ENCODE results near the gene SAT2. TPM values are rescaled to one million over a fixed set of nuclear protein-coding genes. Genes with fewer than 3 reads are reported as not detected.
"Not testable (repeated sequence)": the region's sequence is repeated elsewhere in the genome, so short reads cannot be mapped to it uniquely, and the experiment has no call there.

SAT2 gene
- total RNA-seq, 1 donor from 2014 or later, result 31.5 TPM

DNA sequence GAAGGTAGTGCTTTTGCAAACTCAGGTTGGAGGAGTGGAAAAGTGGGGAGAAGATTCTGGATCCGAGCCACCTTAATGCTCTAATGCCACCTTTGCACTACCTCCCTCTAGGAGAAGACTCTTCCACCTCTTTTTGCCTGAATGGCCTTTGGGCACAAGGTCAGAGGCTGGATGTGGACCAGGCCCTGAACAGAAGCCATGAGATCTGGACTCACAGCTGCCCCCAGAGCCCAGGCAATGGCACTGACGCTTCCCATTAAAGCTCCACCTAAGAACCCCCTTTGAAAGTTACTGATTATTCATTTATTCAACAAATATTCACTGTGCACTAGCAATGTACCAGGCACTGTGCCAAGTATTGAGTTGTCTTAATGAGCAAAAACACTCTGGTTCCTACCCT is 5.5 kb upstream of the SAT2 start:
- no peak for DNase-seq

DNA sequence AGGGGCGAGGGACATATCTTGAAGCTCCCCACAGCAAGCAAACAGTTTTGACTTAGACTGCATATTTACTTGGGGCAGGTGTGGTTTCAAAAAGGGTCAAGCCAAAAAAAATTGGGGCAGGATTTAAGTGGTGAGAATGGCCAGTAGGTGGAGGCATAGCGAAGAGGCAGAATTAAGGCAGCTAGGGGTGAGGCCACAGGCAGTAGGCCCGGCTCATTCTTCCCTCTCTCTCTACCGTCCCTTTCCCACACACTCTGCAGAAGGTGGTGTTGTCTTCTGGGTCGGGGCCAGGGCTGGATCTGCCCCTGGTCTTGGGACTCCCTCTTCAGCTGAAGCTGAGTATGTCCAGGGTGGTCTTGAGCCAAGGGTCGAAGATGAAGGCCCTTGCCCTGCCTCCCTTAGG is 4.9 kb upstream of the SAT2 start:
- DNase-seq, result peak; percentile 65

DNA sequence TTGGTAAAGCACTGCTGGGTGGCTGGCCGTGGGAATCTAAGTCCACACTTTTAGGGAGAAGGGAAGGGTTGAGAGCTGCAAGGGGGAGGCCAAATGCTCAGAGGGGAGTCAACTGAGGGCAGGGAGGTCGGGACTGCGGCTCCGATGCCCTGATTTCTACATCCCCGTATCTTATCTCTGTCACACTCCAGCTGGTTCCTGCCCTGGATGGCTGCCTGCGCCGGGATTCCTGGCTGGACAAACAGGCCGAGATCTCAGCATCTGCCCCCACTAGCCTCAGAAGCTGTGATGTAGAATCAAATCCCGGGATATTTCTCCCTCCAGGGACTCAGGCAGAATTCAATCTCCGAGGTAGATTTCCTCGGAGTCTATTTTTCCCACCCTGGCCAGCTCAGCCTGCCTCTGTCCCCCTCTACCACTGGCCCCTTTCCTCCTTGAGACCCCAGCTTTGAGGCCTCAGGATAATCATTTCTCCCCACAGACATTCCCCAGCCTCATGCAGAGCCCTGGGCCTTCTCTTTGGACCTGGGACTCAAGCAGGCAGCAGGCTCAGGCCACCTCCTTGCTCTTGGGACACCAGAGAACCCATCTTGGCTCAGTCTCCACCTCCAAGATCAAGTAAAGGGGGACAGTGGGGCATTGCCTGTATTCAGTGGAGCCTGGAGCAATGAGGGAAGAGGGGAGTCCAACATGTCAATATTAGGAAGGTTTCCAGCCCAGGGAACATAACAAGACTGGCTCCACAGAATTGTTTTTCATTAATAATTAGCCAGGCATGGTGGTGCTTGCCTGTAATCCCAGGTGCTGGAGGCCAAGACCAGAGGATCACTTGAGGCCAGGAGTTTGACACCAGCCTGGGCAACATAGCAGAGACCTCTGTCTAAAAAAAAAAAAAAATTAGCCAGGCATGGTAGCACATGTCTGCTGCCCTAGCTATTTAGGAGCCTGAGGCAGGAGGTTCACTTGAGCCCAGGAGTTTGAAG is 4.1 kb upstream of the SAT2 start:
- no peak for DNase-seq

DNA sequence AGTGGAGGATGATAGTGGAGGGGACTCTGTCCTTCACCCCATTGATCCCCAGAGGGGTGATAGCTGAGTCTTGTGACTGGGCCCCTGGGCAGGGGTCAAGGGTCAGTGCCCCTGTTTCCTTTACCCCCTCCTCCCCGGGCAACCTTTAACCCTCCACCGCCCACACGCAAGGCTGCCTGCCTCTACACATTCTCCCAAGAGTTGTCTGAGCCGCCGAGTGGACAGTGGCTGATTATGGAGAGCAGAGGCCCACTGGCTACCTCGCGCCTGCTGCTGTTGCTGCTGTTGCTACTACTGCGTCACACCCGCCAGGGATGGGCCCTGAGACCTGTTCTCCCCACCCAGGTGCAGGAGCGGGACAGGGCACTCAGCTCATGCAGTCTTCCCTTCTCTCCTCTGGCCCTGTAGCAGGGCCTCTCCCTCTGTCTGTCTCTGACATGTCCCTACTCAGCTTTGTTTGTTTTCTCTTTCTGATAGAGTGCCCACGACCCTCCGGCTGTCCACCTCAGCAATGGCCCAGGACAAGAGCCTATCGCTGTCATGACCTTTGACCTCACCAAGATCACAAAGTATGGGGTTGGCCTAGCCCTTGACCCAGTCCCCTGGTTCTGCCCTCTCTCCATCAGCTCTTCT is 2.4 kb upstream of the SAT2 start, which contains the start of gene SHBG:
Gene SHBG (plus strand): TSS at position 197 of the 633 bp plus-strand sequence. CDS start 38 bp downstream, at position 235.
- DNase-seq, result no peak

DNA sequence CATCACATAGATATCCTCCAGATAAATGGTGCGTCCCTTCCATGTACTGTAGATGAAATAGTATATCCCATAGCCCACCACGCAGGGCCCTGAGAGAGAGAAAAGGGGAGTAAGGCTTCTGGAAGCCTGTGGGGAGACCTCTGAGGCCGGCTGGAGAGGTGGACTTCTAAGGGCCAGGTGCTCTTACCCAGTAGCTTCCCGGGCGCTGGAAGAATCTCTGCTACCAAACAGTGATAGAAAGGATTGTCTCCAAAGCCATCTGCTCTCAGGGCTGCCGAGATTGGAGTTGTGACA is 718 bp downstream of the SAT2 start:
- DNase-seq, result no peak

DNA sequence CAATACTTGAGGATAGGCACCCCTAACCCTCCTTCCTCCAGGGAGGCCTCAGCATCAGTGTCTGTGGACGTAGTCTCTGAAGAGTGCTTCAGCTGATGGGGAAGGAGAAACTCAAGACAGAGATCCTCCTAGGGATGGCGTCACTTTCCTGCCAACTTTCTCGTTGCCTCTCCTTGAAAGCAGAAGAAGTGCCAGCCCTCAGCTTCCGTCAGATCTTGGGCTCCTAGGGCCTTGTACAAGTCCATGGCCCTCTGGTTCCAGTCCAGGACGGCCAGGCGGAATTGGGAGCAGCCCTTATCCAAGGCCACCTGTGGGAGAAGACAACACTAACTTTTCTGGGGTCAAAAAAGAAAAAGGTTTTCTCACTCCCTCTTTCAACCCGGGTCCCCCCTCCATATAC is 1.3 kb downstream of the SAT2 start:
- DNase-seq, result no peak

DNA sequence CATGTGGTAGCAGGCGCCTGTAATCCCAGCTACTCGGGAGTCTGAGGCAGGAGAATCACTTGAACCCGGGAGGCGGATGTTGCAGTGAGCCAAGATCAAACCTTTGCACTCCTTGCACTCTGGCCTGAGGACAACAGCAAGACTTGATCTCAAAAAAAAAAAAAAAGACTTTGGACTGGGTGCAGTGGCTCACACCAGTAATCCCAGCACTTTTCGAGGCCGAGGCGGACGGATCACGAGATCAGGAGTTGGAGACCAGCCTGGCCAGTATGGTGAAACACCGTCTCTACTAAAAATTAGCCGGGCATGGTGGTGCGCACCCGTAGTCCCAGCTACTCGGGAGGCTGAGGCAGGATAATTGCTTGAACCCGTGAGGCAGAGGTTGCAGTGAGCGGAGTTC is 1.9 kb downstream of the SAT2 start:
- DNase-seq, result not testable (repeated sequence)

DNA sequence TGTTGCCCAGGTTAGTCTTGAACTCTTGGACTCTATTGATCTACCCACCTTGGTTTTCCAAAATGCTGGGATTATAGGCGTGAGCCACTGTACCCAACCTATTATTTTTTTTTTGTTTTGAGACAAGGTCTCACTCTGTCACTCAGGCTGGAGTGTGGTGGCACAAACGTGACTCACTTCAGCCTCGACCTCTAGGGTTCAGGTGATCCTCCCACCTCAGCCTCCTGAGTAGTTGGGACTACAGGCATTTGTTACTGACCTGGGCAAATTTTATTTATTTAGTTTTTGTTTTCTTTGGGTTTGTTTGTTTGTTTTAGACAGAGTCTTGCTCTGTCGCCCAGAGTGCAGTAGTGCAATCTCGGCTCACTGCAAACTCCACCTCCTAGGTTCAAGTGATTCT is 4.0 kb downstream of the SAT2 start:
- no peak for DNase-seq

DNA sequence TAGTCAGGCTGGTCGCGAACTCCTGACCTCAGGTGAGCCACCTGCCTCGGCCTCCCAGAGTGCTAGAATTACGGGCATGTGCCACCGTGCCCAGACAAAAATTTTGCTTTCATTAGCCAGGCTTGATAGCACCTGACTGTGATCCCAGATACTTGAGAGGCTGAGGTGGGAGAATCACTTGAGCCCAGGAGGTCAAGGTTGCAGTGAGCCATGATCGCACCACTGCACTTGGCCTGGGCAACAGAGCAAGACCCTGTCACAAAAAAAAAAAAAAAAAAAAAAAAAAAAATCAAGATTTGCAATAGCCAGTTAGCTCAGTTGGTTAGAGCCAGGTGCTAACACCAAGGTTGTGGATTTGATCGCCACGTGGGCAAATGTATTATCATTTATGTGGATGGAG is 6.8 kb downstream of the SAT2 start:
- DNase-seq, result no peak

DNA sequence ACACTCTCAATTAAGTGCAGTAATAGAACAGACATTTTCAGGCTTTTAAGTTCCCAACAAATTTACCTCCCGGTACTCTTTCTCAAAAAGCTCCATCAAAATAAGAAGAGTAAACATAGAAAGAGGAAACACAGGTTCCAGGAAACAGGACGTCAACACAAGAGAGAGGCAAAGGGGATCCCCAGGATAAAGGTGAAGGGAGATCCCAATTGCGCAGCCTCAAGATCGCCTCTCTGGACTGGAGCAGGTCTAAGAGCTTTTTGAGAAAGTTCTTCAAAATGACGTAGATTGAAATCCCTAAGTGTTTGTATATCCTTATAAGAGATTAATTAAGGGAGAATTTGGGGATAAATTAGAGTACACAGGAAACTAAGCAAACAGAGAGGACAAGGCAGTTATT is 9.0 kb downstream of the SAT2 start:
- no peak for DNase-seq

DNA sequence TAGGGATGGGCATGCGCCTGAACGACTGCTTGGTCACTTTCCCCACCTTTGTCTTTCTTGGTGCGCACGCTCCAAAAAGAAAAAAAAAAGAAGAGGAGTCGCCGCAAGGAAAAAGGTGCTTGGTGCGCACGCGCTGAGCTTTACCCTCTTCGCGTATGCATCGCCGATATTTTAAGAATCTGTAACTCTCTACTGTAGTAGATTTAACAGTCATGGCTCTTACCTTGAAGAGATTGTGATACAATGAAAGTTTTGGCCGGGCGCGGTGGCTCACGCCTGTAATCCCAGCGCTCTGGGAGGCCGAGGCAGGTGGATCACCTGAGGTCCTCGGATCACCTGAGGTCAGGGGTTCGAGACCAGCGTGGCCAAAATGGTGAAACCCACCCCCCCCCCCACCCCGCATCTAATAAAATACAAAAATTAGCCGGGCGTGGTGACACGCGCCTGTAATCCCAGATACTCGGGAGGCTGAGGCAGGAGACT is 12.3 kb downstream of the SAT2 start:
- no peak for DNase-seq

DNA sequence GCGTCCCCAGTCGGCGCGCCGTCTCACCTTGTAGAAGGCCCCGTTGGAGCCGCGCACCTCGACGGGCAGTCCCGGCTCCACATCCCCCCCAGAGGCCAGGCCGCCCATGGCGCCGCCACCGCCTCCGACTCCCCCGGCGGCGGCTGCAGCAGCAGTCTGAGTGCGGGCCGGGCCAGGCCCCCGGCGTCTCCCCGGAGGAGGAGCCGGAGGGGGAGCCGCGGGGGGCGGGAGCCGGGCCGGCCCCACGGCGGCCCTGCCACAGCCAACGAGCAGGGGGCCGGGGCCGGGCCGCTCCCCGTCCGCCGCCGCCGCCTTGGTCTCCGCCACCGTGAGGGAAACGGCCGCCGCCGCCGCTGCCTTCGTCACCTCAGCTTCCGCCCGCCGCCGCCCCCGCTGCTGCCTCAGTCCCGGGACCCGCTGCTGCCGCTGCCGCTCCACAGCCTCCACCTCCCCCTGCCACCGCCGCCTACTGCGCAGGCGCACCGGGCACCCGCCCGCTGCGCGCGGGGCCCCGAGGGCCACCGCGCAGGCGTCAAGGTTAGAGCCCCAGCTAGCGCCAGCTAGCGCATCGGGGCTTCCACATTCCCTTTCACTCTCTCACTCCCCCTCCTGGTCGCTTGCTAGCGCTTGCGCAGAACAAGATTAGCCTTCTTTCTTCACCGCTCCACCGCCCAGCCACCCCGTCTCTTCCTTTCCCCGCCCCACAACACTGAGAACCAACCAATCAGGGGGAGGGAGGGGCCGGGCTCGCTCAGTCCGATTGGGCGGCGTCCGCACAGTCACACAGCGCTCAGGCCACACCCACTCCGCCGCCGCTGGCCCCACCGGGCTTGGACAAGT is 13.0 kb downstream of the SAT2 start, which contains the start of gene FXR2:
Gene FXR2 (minus strand): TSS at position 473 of the 840 bp plus-strand sequence. CDS start 365 bp downstream, at position 108.
- DNase-seq, result peak; percentile 100

DNA sequence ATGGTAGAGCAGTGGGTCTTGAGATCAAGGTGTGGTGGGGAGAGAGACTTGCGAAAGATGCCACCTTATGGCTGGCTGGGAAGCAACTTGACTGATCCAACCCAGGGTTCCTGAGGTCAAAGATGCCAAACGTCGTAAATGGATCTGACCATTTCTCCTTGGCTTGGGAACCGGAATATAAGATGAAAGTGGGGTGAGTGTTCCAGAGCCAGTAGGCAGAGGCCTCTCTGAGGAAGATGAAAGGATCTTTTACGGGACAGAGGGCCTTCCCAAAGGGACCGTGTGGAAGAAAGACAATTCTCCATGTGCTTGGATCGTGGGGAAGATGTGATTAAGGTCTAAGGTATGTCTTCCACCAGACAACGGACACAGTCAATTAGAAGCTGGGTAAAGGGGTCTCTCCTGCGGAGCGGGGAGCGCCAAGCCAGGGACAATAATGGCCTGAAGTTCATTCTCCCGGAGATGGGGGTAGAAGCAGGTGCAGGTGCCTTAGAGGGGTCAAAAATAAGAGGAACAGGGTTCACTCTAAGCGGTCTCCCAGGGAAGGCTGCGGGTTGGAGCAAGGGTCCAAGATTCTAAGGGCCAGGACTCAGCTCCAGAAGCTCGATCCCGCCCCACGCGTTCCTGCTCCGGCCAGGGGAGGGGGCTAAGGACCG is 13.7 kb downstream of the SAT2 start:
- peak; percentile 27 for DNase-seq

DNA sequence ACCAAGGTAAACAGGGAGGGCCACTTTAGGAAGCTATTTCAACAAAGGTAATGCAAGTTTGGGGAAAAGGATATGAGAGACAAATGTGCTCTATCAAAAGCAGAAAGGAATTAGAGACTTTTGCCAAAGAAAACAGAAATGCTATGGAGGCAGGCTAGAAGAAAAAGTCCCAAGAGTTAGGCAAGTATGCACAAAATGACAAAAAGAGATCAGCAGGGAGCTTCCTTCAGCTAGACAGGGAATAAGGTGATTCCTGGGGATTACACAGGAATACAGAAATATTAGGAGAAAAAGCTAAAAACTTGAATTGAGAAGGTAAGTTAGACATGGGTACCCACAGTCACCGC is 15.4 kb downstream of the SAT2 start:
- DNase-seq, result no peak

DNA sequence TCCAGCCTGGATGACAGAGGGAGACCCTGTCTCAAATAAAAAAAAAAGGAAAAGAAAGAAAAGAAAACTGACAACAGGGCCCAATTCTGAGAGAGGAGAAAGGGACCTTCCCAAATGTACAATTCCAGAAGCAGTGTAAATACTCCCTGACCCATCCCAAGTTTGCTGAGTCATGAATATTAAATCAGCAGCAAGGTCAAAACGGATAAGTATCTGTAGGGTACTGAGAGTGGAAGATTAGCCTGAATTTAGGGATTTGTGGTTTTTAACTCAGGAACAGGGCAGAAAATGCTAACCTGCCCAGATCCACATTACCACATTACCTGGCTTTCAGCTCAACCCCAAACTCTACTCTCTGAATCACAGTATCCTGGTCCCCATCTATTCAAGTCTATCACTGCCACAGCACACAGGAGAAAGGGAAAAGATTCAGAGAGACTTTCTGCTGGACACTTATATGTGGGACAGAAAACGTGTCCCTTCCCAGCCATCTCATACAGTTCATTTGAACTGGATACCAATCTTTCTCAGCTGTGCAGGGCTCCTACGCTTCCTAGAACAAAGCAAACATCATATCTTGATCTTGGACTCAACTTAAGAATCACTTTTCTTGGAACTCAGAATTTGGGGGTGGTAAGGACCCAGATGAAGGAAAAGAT is 15.9 kb downstream of the SAT2 start:
- no peak for DNase-seq

DNA sequence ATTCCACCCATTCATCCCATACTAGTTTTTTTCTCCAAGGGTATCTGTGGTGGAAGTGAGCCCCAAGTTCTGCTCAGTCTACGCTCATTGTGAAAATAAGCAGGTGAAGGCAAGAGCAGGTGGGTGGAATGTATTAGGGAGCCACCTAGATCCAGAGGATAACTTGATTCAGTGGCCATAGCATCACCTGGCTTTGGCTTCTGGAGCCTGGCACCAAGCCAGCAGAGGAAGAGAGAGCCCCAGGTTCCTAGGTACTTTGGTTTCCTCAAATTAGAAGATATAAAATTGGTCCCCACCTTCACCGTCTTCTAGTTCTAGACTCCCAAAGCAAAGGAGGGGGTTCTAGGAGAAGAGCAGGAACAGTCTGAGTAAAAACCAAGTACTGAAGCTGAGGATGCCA is 17.0 kb downstream of the SAT2 start:
- DNase-seq, result no peak

DNA sequence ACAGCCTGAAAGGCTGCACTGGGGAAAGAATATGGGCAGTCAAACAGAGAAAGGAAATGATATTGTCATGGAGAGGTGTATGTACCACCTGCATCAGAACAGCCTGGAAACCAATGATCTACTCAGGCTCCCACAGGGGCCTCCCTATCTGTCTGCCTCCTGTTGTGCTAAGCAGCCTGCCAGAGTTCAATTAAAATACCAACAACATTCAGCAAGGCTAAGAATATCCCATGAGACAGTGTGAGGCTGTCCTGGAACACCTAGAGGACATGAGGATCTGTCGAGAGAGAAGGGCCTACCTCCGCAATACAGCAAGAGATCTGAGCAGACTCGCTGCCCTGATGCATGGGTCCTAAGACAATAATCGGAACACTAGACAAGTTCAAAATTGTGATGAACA is 21.3 kb downstream of the SAT2 start:
- DNase-seq, result no peak

DNA sequence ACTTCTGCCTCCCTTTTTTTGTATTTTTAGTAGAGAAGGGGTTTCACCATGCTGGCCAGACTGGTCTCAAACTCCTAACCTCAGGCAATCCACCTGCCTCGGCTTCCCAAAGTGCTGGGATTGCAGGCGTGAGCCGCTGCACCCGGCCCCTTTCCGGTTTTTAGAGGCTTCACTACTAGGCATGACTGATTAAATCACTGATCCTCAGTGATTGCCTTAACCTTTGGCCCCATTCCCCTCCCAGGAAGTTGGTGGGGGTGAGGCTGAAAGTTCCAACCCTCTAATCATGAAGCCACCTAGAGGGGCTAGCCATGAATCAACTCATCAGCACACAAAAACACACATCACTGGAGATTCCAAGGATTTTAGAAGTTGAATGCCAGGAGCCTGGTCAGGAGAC is 30.1 kb downstream of the SAT2 start:
- not testable (repeated sequence) for DNase-seq

DNA sequence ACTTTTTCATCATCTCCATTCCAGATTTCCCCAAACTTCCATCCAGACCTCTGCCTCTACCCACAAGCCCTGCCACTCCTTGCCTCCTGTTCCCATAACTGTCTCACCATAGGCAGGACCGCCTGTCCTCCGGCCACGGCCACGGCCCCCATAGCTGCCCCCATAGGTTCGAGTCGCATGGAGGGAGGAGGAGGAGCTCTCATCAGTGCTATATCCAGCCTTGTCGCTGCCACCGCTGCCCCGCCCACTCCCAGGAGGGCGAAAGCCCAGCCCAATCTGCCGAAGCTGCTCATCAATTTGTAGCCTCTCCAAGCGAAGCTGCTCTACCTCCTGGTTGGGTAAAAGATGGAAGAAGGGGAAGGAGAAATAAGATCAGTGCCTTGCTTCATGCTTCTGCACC is 34.3 kb downstream of the SAT2 start:
- no peak for DNase-seq

DNA sequence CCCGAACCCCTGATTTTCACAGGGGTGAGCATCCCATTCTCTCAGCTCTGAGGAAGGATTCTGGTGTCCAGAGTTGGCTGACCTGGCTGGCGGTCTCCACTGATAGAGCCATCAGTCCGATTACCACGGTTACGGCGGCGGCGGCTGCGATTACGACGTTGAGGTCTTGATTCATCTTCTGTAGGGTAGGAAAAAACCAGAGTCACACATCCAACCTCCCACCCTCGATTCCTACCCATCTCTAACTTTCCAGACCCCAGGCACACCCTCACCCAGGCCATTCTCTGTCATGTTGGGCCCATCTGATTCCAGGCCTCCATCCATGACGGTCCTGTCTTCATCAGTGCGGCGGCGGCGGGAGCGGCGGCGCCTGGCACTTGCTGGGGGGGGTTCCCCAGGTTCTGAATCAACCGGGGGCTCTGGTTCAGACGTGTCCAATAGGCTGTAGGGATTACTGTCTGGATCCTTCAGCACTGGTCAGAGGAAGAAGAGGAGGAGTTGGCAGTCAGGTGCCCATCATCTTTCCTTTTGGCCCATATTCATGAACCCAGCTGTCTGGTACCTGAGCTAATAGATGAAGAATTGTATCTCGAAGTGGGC is 35.1 kb downstream of the SAT2 start:
- no peak for DNase-seq

DNA sequence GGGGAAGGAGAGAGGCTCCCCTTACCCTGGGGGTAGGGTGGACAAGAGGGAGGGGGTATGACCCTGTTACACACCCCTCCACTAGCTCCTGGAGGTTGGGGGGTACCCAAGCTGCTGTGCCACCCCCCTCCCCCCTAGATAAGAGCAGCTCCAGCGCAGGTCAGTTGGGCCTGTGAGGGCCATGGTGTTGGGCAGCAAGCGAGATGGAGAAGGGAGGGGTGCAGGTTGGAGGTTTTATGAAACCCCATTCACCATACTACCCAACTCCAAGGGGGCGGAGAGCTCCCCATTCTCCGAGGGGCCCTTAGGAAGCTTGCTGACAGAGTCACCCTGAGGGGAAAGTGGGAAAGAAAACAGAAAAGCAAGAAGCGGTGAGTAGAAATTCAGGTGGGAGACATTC is 36.0 kb downstream of the SAT2 start:
- DNase-seq, result no peak

DNA sequence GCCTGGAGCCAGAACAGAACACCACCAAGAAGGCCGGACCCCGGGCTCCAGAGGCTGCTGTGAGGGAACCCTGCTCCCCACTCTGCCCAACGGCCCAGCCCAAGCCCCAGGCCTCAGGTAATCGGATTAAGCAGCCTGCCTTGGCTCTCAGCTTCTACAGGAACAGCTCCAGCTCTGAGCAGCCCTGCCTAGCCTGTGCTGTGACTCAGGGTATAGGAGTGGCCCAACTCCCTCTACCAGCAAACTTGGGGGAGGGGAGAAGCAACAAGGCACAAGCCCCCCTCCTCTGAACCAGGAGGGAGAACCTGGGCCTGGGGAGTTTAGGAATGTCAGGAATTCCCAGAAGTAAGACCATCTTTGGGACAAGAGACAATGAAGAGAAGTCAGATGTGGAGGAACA is 36.9 kb downstream of the SAT2 start:
- DNase-seq, result no peak
